Upper lobe of left lung (tissue), 6 donors: ENCODE data around the gene CCDC33. TPM values are rescaled to one million over a fixed set of nuclear protein-coding genes. Genes with fewer than 3 reads are reported as not detected.

Experiments used
- ATAC-seq, 2 donors: fragments of 200-7000 bp; cut with Tn5 transposase; one replicate each; pipeline ENCODE4 v1.9.1; 2022; ENCODE audit warnings: mild to moderate bottlenecking in 2 of 2, moderate library complexity in 2 of 2; ENCODE audit not compliant: low FRiP score in 2 of 2
- DNase-seq, 2 donors: peaks; one replicate each; pipeline ENCODE4 v3.0.0-alpha.2; 2019 to 2020
- H3K27ac ChIP-seq, 4 donors: fragments of 200-600 bp; sonication (generic); one replicate each; pipeline ENCODE4 v1.5.1; 2016 to 2019
- H3K27me3 ChIP-seq, 4 donors: fragments of 200-600 bp; sonication (generic); one replicate each; pipeline ENCODE4 v1.5.1; 2017 to 2019
- H3K36me3 ChIP-seq, 4 donors: fragments of 200-600 bp; sonication (generic); one replicate each; pipeline ENCODE4 v1.5.1; 2016 to 2019
- H3K4me1 ChIP-seq, 4 donors: fragments of 200-600 bp; sonication (generic); one replicate each; pipeline ENCODE4 v1.5.1; 2018 to 2019
- H3K4me3 ChIP-seq, 4 donors: fragments of 200-600 bp; sonication (generic); one replicate each; pipeline ENCODE4 v1.5.1; 2017 to 2019; ENCODE audit warnings: mild to moderate bottlenecking in 2 of 4, moderate library complexity in 1 of 4
- H3K9me3 ChIP-seq, 4 donors: fragments of 200-600 bp; sonication (generic); one replicate each; pipeline ENCODE4 v1.5.1; 2018 to 2019
- CTCF ChIP-seq, 6 experiments: fragments of 450-650 bp in 4 of 6; fragments of 200-600 bp in 2 of 6; sonication (generic) in 2 of 6; IDR thresholded peaks; one replicate each; pipeline ENCODE4 v1.5.1; 2016 to 2019; ENCODE audit warnings: antibody characterized with exemption in 6 of 6
- EP300 ChIP-seq, 4 donors: sonication (generic); formaldehyde crosslinking; IDR thresholded peaks; one replicate each; pipeline ENCODE4 v1.5.1; 2017; ENCODE audit warnings: antibody characterized with exemption in 4 of 4, control low read depth in 2 of 4
- POLR2A ChIP-seq, 4 donors: fragments of 450-650 bp; IDR thresholded peaks; one replicate each; pipeline ENCODE4 v1.5.1; 2016 to 2017; ENCODE audit warnings: antibody characterized with exemption in 4 of 4, mild to moderate bottlenecking in 2 of 4
- POLR2AphosphoS5 ChIP-seq, 2 donors: sonication (generic); formaldehyde crosslinking; IDR thresholded peaks; one replicate each; pipeline ENCODE4 v1.5.1; 2017; ENCODE audit warnings: antibody characterized with exemption in 2 of 2
- WGBS, 2 donors: methylation state at CpG; one replicate each; pipeline ENCODE4 v1.1.5; 2017 to 2018; 5-methylcytosine and 5-hydroxymethylcytosine counted together
- total RNA-seq, 6 donors: library from RNA; depleted of rRNA in 4 of 6; stranded (reverse); fragments of >200 nt in 4 of 6; gene quantifications; one replicate each; pipeline versions ENCODE4 v1.1.0 to v1.2.1, GENCODE V29; 2016 to 2021
- donor health status: DM: no; HTN: no; CAD: no; lungs with moderate emphysema.
- donor health status: DM: no; HTN: yes; CAD: no; lungs with severe emphysema.

CCDC33 gene
- total RNA-seq, 6 donors from 2014 or later, result 3.8 to 43.4 (median 4.2) TPM; not detected in 1

- no peaks in the 10 kb centered on the region for H3K9me3 ChIP-seq
- H3K4me3 ChIP-seq, result no peak overlapping the region
- WGBS, 2 donors, result 20 to 33% methylated on average over 5 to 17 of the region's 36 CpGs
- no peaks in the 10 kb centered on the region for H3K36me3 ChIP-seq
- H3K27ac ChIP-seq, result no peak overlapping the region
- peak in 1 of 2 donors; percentile 81 for DNase-seq
- H3K27me3 ChIP-seq, result peaks cover 0 to 5% (median 2%) of the 10 kb centered on the region in 4 donors
- ATAC-seq, result no peak
- peaks cover 11 to 24% (median 22%) of the 10 kb centered on the region in 4 donors for H3K4me1 ChIP-seq
- TF ChIP-seq POLR2A (IDR thresholded peaks at IDR 0.05) (no peak), EP300 (IDR thresholded peaks at IDR 0.05) (no peak), CTCF (IDR thresholded peaks at IDR 0.05) (no peak), POLR2AphosphoS5 (IDR thresholded peaks at IDR 0.05) (no peak)
Observed at GRCh38 chr15:74245342-74245931, 9.3 kb downstream of the CCDC33 start.

GRCh38 chr15:74250266-74250665 lies 14.1 kb downstream of the CCDC33 start:
- no peaks in the 10 kb centered on the region for H3K9me3 ChIP-seq
- H3K4me1 ChIP-seq, result peaks cover 0 to 5% (median 4%) of the 10 kb centered on the region in 4 donors
- no peak for DNase-seq
- 83 to 87% methylated on average over 6 of the region's 6 CpGs for WGBS, 2 donors
- no peak for TF ChIP-seq POLR2AphosphoS5 (IDR thresholded peaks at IDR 0.05)
- TF ChIP-seq POLR2A (IDR thresholded peaks at IDR 0.05), result no peak
- no peak for TF ChIP-seq CTCF (IDR thresholded peaks at IDR 0.05)
- TF ChIP-seq EP300 (IDR thresholded peaks at IDR 0.05), result no peak
- no peak overlapping the region for H3K4me3 ChIP-seq
- H3K27ac ChIP-seq, result no peak overlapping the region
- peaks cover 0 to 5% (median 2%) of the 10 kb centered on the region in 4 donors for H3K27me3 ChIP-seq
- H3K36me3 ChIP-seq, result no peaks in the 10 kb centered on the region
- no peak for ATAC-seq

GRCh38 chr15:74251131-74251811 lies 15.1 kb downstream of the CCDC33 start:
- no peaks in the 10 kb centered on the region for H3K9me3 ChIP-seq
- no peaks in the 10 kb centered on the region for H3K4me1 ChIP-seq
- DNase-seq (no peak), ATAC-seq (peak in 1 of 2 donors; percentile 12)
- H3K27ac ChIP-seq, result no peak overlapping the region
- TF ChIP-seq POLR2A (IDR thresholded peaks at IDR 0.05) (no peak), POLR2AphosphoS5 (IDR thresholded peaks at IDR 0.05) (no peak), CTCF (IDR thresholded peaks at IDR 0.05) (no peak), EP300 (IDR thresholded peaks at IDR 0.05) (no peak)
- no peak overlapping the region for H3K4me3 ChIP-seq
- H3K27me3 ChIP-seq, result no peaks in the 10 kb centered on the region
- 65 to 69% methylated on average over 3 to 5 of the region's 5 CpGs for WGBS, 2 donors
- no peaks in the 10 kb centered on the region for H3K36me3 ChIP-seq

GRCh38 chr15:74252291-74252690 lies 16.2 kb downstream of the CCDC33 start:
- no peaks in the 10 kb centered on the region for H3K27me3 ChIP-seq
- no peaks in the 10 kb centered on the region for H3K36me3 ChIP-seq
- 76 to 90% methylated on average over 6 of the region's 6 CpGs for WGBS, 2 donors
- no peak overlapping the region for H3K27ac ChIP-seq
- H3K4me3 ChIP-seq, result no peak overlapping the region
- no peak for ATAC-seq
- no peak for DNase-seq
- no peak for TF ChIP-seq CTCF (IDR thresholded peaks at IDR 0.05)
- TF ChIP-seq EP300 (IDR thresholded peaks at IDR 0.05), result no peak
- TF ChIP-seq POLR2AphosphoS5 (IDR thresholded peaks at IDR 0.05), result no peak
- TF ChIP-seq POLR2A (IDR thresholded peaks at IDR 0.05), result no peak
- H3K9me3 ChIP-seq, result no peaks in the 10 kb centered on the region
- no peaks in the 10 kb centered on the region for H3K4me1 ChIP-seq
